Stimulated activated CD8-positive, alpha-beta memory T cell treated with anti-CD3 and anti-CD28 coated beads, Interleukin-15, amount 100 ng/mL, for 1 hour (primary cell): Measurements from ENCODE around the gene FIBP.

Source experiments
- DNase-seq: peaks from one replicate; pipeline ENCODE4 v3.0.0-alpha.2; 2020; ENCODE audit warnings: low read depth

Gene FIBP

GRCh38 chr11:65890324-65891218 is 2.3 kb upstream of the FIBP start, which contains the start of gene CCDC85B:
CCDC85B (plus strand) TSS chr11:65890673; CDS start chr11:65890784, 111 bp downstream.
- peak; percentile 98 for DNase-seq

GRCh38 chr11:65887723-65888162 is 528 bp downstream of the FIBP start:
- no peak for DNase-seq

GRCh38 chr11:65886826-65887722 is 1.2 kb downstream of the FIBP start:
- no peak for DNase-seq

GRCh38 chr11:65885808-65886536 is 2.3 kb downstream of the FIBP start:
- no peak for DNase-seq

GRCh38 chr11:65885231-65885630 is 3.0 kb downstream of the FIBP start:
- no peak for DNase-seq

GRCh38 chr11:65884716-65885092 is 3.6 kb downstream of the FIBP start:
- DNase-seq: peak; percentile 63

- DNase-seq: no peak
Observed at GRCh38 chr11:65883786-65884715, 4.2 kb downstream of the FIBP start.

GRCh38 chr11:65883058-65883761 is 5.1 kb downstream of the FIBP start:
- DNase-seq: no peak

GRCh38 chr11:65882120-65883057 is 5.9 kb downstream of the FIBP start:
- DNase-seq: no peak

- DNase-seq: no peak
Observed at GRCh38 chr11:65880844-65881421, 7.3 kb downstream of the FIBP start.

GRCh38 chr11:65880027-65880426 is 8.2 kb downstream of the FIBP start:
- no peak for DNase-seq

- no peak for DNase-seq
Observed at GRCh38 chr11:65879617-65880016, 8.7 kb downstream of the FIBP start, which contains the start of gene CTSW. CTSW (plus strand) TSS chr11:65879837; CDS start chr11:65879855, 18 bp downstream.

- DNase-seq: peak; percentile 97
Observed at GRCh38 chr11:65873318-65874156, 14.7 kb downstream of the FIBP start.

- no peak for DNase-seq
Observed at GRCh38 chr11:65872586-65873317, 15.5 kb downstream of the FIBP start, which contains the start of gene EFEMP2. EFEMP2 (minus strand) TSS chr11:65872800; CDS start chr11:65872354, 446 bp downstream.

GRCh38 chr11:65871811-65872548 is 16.3 kb downstream of the FIBP start:
- DNase-seq: no peak
